Inflammatory macrophage (primary cell): ENCODE data around the gene SH2D7.
"Not testable (repeated sequence)": the region's sequence is repeated elsewhere in the genome, so short reads cannot be mapped to it uniquely, and the experiment has no call there.

ENCODE experiments used
- DNase-seq, 2 donors: peaks; one replicate each; pipeline ENCODE4 v3.0.0-alpha.2; 2020 to 2022

Gene SH2D7

DNA sequence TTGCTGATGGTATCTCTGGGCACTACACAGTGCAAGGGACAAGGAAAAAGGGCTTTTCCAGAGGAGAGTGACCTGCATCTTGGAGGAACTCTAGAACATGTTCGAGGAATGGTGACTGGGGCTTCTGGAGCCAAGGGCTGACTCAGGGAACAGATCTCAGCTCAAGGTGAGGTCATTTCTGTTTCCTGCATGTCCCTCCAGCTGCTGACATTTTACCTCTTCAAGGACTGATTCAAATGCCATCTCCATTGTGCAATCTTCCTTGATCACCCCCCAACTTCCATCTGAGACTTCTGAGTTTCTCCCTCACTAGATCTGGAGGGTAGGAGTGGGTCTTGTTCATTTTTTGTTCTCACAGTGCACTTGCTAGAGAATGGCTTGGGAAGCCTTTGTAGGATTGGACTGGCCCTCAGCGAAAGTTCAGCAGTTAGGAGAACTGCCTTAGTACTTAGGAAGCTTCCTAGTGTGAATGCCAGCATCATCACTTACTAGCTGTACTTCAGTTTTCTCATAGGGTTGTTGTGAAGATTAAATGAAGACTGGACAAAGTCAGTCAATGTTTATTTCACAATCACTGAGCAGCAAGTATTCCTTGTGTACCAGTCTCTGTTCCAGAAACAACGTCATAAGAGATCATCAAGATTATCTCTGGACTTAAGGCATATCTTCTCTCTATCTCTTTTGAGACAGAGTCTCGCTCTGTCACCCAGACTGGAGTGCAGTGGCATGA is 54.2 kb downstream of the SH2D7 start:
- DNase-seq: no peak

- DNase-seq: no peak
Observed at GRCh38 chr15:78147566-78147965, 55.2 kb downstream of the SH2D7 start.

DNA sequence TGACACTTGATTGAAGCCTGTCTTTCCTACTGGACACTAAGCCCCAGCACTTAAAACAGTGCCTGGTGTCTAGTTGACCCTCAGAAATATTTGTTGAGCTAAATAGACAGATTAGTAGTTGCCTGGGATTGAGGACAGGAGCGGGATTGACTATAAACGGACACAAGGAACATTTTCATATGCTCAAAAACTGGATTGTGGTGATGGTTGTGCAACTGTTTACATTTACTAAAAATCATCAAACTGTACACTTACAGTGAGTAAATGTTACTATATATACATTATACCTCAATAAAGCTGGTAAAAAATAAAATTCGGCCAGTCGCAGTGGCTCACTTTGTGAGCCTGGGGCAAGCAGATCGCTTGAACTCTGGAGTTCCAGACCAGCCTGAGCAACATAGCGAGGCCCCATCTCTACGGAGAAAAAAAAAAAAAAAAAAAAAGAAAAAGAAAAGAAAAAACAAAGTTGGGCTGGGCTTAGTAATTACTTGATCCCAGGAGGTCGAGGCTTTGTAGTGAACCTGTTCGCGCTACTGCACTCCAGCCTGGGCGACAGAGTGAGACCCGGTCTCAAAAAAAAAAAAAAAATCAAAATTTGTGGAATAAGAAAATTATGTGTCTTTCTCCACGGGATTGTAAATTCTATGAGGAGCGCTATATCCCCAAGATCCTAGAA is 56.2 kb downstream of the SH2D7 start:
- no peak for DNase-seq

DNA sequence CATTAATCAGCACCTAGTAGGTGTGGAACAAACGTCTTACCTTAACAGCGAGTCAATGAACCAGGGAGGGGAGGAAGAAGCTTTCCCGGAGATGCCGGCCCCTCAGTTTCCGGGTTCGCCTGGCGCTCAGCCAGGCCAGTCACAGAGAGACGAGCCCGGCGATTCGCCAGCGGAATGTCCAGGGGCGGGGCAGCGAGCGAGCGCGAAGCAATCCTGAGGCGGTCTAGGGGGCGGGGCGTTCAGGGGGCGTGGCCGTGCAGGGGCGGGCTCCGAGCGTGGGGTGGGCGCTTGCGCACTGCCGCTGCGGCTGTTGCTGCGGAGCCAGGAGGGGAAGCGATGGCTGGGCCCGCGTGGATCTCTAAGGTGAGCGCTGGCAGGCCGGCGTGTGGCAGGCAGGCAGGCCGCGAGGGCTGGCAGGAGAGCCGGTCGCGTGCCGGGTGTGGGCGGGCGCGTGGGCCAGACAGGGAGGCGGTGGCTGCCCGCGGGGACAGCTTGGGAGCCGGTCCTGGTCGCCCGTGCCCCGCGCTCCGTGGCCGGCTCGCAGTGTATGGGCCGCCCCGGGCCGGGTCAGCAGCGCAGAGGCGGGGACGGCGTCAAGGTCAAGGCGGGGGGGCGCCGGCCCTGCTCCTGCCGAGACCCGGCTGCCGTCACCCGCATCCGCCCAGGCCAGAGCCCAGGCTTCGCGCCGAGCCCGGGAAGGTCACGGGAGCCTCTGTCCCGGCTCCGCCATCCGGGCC is 56.9 kb downstream of the SH2D7 start, which contains the start of gene IDH3A:
TSS of gene IDH3A (plus strand) at position 295 of the 737 bp plus-strand sequence. CDS start at position 337, 42 bp downstream.
- DNase-seq: peak; percentile 98 to 99

GRCh38 chr15:78149805-78150751 is 57.7 kb downstream of the SH2D7 start:
- DNase-seq: no peak

GRCh38 chr15:78151075-78151474 is 58.7 kb downstream of the SH2D7 start:
- DNase-seq: not testable (repeated sequence)
